T-helper 9 cell (primary cell): ENCODE results near the gene IBTK.
"Not testable (repeated sequence)": the region's sequence is repeated elsewhere in the genome, so short reads cannot be mapped to it uniquely, and the experiment has no call there.

ENCODE experiments used
- DNase-seq: peaks from one replicate; pipeline ENCODE4 v3.0.0-alpha.2; 2020

The IBTK gene

DNA sequence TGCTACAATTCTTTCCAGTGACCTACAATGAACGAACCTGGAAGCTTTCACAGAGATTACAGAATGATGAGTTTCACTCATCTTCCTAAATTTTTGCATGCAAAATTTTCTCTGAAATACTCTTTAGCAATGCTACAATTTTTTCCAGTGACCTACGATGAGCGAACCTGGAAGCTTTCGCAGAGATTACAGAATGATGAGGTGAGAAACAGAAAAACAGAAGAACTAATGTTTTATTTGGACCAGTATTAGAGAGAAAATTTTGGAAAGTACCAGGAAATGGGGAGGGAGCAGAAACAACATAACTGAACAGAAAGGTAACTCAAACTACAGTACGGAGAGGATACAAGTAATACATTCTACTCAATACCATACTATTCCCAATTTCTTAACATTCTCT is 75.0 kb downstream of the IBTK start:
- DNase-seq, result no peak

- no peak for DNase-seq
Observed at GRCh38 chr6:82169138-82169876, 78.2 kb downstream of the IBTK start.

- DNase-seq, result no peak
Observed at GRCh38 chr6:82166493-82166892, 81.1 kb downstream of the IBTK start.

DNA sequence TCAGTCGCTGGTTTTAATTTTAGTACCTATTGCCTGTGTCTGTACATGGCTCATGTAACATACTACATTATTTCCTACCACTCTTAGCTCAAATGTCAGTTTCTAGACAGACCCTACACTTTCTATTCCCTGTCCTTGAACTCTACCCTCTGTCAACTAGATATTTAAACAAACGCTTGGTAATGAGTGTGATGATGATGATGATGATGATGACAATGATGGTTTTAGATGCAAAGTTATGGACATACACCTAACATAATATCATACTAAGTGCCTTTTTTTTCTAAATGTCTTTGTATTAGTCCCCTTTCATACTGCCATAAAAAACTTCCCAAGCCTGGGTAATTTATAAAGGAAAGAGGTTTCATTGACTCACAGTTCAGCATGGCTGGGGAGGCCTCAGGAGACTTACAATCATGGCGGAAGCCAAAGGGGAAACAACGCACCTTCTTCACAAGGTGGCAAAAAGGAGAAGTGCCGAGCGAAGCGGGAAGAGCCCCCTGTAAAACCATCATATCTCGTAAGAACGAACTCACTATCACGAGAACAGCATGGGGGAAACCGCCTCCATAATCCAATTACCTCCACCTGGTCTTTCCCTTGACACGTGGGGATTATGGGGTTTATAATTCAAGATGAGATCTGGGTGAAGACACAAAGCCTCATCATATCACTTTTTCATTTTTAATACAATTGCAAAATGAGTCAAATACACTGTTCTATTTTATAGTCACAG is 87.1 kb downstream of the IBTK start:
- DNase-seq, result no peak

GRCh38 chr6:82152786-82153185 is 94.8 kb downstream of the IBTK start:
- DNase-seq, result not testable (repeated sequence)

- DNase-seq, result not testable (repeated sequence)
Observed at GRCh38 chr6:82151147-82151546, 96.4 kb downstream of the IBTK start.

DNA sequence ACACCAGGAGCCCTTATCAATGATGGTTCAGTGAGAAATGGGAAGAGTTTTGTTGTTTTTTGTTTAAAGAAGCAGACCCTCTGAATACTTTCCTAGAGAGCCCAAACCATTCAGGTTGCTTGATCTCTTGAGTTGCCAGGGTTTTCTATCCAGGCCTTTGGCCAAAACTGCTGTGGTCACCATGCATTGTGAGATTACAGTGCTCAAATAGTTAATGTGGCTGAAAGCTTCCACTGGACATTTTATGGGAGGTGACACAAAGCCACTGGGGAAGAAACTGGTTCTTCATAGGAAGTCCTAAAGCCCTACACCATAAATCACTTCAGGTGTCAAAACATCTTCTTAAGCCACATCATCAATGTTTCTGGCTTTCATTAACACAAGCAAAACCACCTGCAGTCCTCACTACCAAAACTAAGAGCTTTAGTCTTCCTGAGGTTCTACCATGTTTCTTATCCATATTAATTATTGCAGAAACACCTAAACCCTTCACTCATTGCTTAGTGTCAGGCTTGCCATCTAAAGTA is 101.6 kb downstream of the IBTK start:
- no peak for DNase-seq

DNA sequence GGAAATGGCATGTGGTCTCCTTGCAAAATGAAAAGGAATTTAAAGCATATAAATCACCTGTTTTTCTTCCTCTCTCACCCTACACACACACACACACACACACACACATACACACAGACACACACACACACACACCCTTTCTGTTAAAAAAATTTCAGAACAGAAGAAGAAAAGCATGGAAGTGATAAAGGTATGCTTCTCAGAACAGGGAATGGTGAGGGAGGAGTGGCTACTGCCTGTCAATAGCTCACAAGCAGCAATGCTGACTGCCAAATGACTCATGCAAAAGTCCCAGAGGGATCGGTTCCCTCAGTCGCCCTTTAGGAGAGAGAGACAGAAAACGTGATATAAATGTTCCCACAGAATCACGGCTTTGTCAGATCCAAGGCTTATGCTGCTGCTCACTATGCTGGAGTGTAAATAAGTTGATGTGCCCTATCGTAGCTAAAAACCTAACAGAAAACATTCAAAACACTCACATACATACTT is 102.6 kb downstream of the IBTK start:
- DNase-seq, result no peak

DNA sequence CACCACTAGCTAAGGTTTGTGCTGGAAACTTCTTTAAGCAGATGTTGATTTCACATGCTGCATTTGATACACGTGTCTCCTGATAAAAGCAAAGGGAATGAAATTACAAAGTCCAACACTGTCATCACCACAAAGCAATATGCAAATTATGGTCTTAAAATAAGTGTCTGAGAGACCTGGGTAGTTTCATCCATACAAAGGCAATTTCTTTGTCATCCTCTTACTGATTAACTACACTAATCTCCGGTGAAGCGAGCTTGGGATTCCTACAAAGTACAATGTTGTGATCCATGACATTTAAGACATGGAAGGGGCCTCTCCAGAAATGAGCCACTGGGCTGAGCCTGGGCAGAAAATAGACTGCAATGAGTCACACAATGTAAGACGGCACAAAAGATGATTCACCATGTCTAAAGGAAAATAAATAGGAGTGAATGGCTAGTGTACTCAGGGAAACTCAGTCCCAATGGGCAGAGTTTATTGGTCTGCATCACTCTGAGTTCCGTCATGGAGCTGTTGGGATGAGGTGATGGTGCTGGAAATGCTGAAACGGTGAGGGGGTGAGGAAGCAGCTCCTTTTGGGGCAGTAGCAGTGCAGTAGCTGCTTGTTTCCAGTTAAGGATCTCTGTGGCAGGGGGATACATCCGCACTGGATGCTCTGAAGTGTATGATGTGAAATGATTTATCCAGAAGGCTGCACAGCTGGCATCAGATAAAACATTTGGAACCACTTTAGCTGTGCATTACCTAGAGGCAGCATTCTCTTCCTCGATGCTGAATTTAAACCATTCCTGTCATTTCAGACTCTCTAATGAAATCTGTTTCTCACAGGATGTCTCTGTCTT is 103.3 kb downstream of the IBTK start:
- no peak for DNase-seq

- no peak for DNase-seq
Observed at GRCh38 chr6:82143041-82143481, 104.5 kb downstream of the IBTK start.

DNA sequence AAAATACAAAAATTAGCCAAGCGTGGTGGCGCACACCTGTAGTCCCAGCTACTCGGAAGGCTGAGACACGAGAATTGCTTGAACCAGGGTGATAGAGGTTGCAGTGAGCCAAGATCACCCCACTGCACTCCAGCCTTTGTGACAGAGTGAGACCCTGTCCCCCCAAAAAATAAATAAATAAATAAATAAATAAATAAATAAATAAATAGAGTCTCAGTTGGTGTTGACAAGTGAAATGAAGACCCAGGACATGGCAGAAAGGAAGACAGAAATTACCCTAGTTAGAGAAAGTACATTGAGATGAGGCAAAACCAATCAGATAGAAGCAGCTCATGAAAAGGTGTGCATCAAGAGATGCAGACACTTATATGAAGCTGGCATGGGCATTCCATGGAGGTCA is 105.0 kb downstream of the IBTK start:
- DNase-seq, result no peak

DNA sequence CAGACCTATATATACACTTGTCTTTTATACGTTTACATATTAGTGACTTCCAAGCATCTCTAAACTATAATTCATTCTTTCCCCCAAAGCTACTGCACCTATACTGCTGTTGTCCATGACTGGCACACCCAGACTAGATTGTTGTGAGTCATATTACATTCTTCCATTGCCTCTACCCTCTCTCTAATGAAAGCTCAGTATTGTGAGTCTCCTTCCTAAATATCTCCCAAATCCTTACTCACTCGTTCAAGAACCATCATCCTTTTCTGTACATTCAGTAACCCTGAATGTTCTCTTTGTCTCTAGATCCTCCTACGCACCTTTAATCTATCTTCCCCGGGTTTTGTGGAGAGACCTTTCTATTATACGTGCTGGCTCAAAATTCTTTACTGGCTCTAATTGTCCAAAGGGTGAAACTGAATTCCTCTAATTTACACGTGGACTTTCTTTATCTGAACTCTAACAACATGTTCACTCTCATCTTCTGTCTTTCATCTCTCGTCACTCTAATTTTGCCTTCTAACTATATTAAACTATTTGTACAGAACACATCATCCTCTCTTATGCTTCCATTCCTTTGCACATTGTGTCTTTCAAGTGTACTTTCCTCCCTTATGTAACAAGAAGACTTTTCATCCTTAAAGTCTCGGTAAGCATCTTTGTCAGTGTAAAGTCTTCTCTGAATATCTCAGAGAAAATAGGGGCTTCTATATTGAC is 109.3 kb downstream of the IBTK start:
- DNase-seq, result no peak

DNA sequence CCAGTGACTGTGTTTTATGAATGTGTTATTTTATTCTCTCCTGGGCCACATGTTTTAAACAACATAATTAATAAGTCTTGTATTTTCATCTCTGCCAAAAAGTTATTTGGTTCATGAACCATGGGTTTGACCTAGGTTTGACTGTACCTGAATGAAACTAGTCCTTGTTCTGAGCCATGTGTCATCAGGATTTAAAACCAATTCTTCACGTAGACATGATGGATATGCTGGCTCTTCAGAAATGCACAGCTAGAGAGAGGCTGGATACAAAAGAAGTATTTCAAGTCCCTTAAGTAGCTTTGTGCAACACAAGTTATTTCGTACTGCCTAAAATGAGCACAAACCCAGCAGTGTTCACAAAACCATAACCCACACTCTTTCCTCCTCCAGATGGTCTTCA is 116.1 kb downstream of the IBTK start:
- DNase-seq, result no peak

DNA sequence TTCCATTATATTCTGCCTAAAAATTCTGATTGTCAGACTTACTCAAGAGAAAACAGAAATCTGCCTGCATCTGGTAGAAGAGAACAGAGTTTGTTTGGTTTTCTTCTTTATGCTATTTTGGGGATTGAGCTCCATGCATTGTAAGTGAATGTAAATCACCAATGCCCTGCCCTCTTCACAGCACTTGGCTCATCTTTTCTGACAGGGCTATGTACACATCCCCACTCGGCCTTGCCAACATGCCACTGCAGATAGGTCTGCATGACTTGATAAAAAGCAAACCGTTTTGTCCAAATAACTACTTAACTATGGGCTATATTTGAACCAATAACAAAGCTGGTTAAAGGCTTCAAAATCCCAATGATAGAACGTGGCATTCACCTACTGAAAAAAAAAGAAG is 117.7 kb downstream of the IBTK start:
- no peak for DNase-seq

GRCh38 chr6:82128973-82129372 is 118.6 kb downstream of the IBTK start:
- DNase-seq, result not testable (repeated sequence)

DNA sequence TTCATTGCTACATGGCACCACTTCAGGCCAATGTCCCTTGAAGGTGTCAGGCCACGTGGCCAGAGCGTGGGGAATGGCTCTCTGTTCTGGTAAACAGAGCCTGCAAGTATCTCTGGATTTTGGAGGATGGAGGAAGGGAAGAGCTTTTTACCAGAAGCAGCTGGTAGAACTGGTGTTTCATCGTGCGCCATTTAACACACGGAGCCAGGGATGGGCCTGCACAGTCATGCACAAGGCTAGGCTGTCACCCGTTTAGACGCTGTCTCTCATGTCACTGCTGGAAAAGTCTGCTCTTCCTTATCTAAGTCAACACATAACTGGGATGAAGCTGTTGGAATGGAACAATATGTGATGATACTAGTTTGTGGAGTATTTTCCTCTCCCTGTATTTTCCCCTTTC is 123.9 kb downstream of the IBTK start:
- DNase-seq, result no peak
